Epithelial cell of proximal tubule (primary cell): ENCODE results near the gene DERL2. TPM values are rescaled to one million over a fixed set of nuclear protein-coding genes. Genes with fewer than 3 reads are reported as not detected.

Source experiments
- DNase-seq: peaks from one replicate; pipeline ENCODE4 v3.0.0-alpha.2; 2011; ENCODE audit warnings: low read depth
- H3K4me3 ChIP-seq: 2 replicates; pipeline ENCODE4 v1.5.1; 2011; ENCODE audit warnings: low read depth, mild to moderate bottlenecking, low read length
- CTCF ChIP-seq: conservative IDR thresholded peaks from 2 replicates; pipeline ENCODE4 v1.5.1; 2012; ENCODE audit warnings: low read depth, mild to moderate bottlenecking, low read length
- total RNA-seq: library from RNA; depleted of rRNA; stranded (reverse); fragments of >200 nt; gene quantifications from 2 replicates; pipeline ENCODE4 v1.2.3, GENCODE V29; 2015

The DERL2 gene
- total RNA-seq, 1 donor from 2014 or later, result 21.4 TPM

- TF ChIP-seq CTCF, result no peak
- H3K4me3 ChIP-seq, result no peak overlapping the region
- DNase-seq, result no peak
Measured at GRCh38 chr17:5430413-5430999, 55.5 kb downstream of the DERL2 start.

- DNase-seq, result no peak
- no peak overlapping the region for H3K4me3 ChIP-seq
- no peak for TF ChIP-seq CTCF
Measured at GRCh38 chr17:5429191-5429887, 56.6 kb downstream of the DERL2 start.

GRCh38 chr17:5425826-5426225 is 60.2 kb downstream of the DERL2 start:
- no peak overlapping the region for H3K4me3 ChIP-seq
- no peak for TF ChIP-seq CTCF
- DNase-seq, result no peak

- H3K4me3 ChIP-seq, result no peak overlapping the region
- no peak for DNase-seq
Measured at GRCh38 chr17:5424909-5425308, 61.1 kb downstream of the DERL2 start.

GRCh38 chr17:5422505-5422904 is 63.5 kb downstream of the DERL2 start:
- H3K4me3 ChIP-seq, result no peak overlapping the region
- DNase-seq, result peak; percentile 37

More at GRCh38 chr17:5424909-5425308, 61.1 kb downstream of the DERL2 start:
- no peak for TF ChIP-seq CTCF

More at GRCh38 chr17:5422505-5422904, 63.5 kb downstream of the DERL2 start:
- peak; percentile 13 for TF ChIP-seq CTCF

Other genes with a start within 250 kb of the DERL2 start
- gene RABEP1, start 203.9 kb downstream of the DERL2 start, total RNA-seq, result 20.6 and 21.4 TPM in 2 replicates
- gene NUP88, start 66.5 kb downstream of the DERL2 start, total RNA-seq, result 108 and 166 TPM in 2 replicates
- 25.2 and 53.9 TPM in 2 replicates for gene RPAIN, start 66.0 kb downstream of the DERL2 start, total RNA-seq
- gene C1QBP, start 47.0 kb downstream of the DERL2 start, total RNA-seq, result 259 and 408 TPM in 2 replicates
- 8.9 and 10.9 TPM in 2 replicates for gene DHX33, start 17.2 kb downstream of the DERL2 start, total RNA-seq
- 19.0 and 27.3 TPM in 2 replicates for gene MIS12, start 388 bp upstream of the DERL2 start, total RNA-seq
- 7.8 and 12.7 TPM in 2 replicates for gene NLRP1, start 98.3 kb upstream of the DERL2 start, total RNA-seq